H1 (cell line): ENCODE data around the gene C2orf80. TPM values are rescaled to one million over a fixed set of nuclear protein-coding genes. Genes with fewer than 3 reads are reported as not detected.

ENCODE experiments used
- CTCF ChIA-PET: fragments of 300-600 bp; sonication (Branson Sonifier 250); formaldehyde crosslinking; loops from one replicate; lab custom pipeline; 2021; ENCODE audit not compliant: partially characterized antibody; lab: Charles Lee
- POLR2A ChIA-PET: fragments of 300-600 bp; sonication (Branson Sonifier 250); formaldehyde crosslinking; loops from one replicate; lab custom pipeline; 2021; ENCODE audit warnings: inconsistent platforms; ENCODE audit not compliant: partially characterized antibody; lab: Charles Lee
- DNase-seq, 2 experiments: peaks; one replicate each; pipeline versions ENCODE4 v3.0.0 to v3.0.0-alpha.2; 2010 to 2022; ENCODE audit warnings: low spot score in 2 of 2, low read depth in 1 of 2, mixed read lengths in 1 of 2
- FAIRE-seq: peaks from 2 replicates; lab custom pipeline; 2011; peaks lifted over from hg19 to GRCh38; lab: Jason Lieb, UNC
- H2AFZ ChIP-seq: 2 replicates; pipeline ENCODE4 v1.8.1; 2012; ENCODE audit warnings: low read length, inconsistent platforms
- H2AK5ac ChIP-seq: 2 replicates; pipeline ENCODE4 v1.6.1; 2013; ENCODE audit warnings: low read depth, low read length
- H2BK120ac ChIP-seq: replicated peaks from 2 replicates; pipeline ENCODE3; 2013; ENCODE audit warnings: low read depth, low read length, inconsistent platforms
- H2BK12ac ChIP-seq: 2 replicates; pipeline ENCODE4 v1.6.1; 2013; ENCODE audit warnings: low read depth, low read length
- H2BK15ac ChIP-seq: 2 replicates; pipeline ENCODE4 v1.6.1; 2013; ENCODE audit warnings: low read length
- H2BK20ac ChIP-seq: 2 replicates; pipeline ENCODE4 v1.6.1; 2013; ENCODE audit warnings: low read length
- H2BK5ac ChIP-seq: 2 replicates; pipeline ENCODE4 v1.6.1; 2013; ENCODE audit warnings: low read depth, low read length
- H3K14ac ChIP-seq: 2 replicates; pipeline ENCODE4 v1.6.1; 2013; ENCODE audit warnings: inconsistent platforms; ENCODE audit not compliant: insufficient read length
- H3K18ac ChIP-seq: 2 replicates; pipeline ENCODE4 v1.6.1; 2013; ENCODE audit warnings: low read length; ENCODE audit errors: extremely low read depth
- H3K23ac ChIP-seq: 2 replicates; pipeline ENCODE4 v1.6.1; 2013; ENCODE audit warnings: inconsistent platforms; ENCODE audit not compliant: insufficient read length
- H3K23me2 ChIP-seq: 2 replicates; pipeline ENCODE4 v1.6.1; 2013; ENCODE audit warnings: low read depth, low read length
- H3K27ac ChIP-seq: 2 replicates; pipeline ENCODE4 v1.6.1; 2011; ENCODE audit warnings: low read depth, low read length, inconsistent platforms
- H3K27me3 ChIP-seq, 4 experiments: replicated peaks in 1 of 4; 1 replicate in 1 of 4; 2 replicates in 3 of 4; pipeline versions ENCODE4 v1.6.1 to v1.8.1; 2011 to 2013; ENCODE audit warnings: low read length in 3 of 4, mild to moderate bottlenecking in 3 of 4, inconsistent platforms in 2 of 4, mixed read lengths in 2 of 4, moderate library complexity in 1 of 4; ENCODE audit not compliant: control insufficient read depth in 3 of 4, insufficient read depth in 3 of 4; ENCODE audit errors: extremely low read depth in 1 of 4
- H3K36me3 ChIP-seq, 4 experiments: 2 replicates each; pipeline versions ENCODE4 v1.6.1 to v1.8.1; 2011 to 2013; ENCODE audit warnings: mild to moderate bottlenecking in 4 of 4, low read length in 3 of 4, moderate library complexity in 2 of 4, control low read depth in 1 of 4, inconsistent platforms in 1 of 4; ENCODE audit not compliant: insufficient read depth in 4 of 4, control insufficient read depth in 2 of 4
- H3K4ac ChIP-seq: replicated peaks from 2 replicates; pipeline ENCODE3; 2013; ENCODE audit warnings: low read length, low read depth, mixed read lengths, inconsistent platforms; ENCODE audit not compliant: insufficient read length
- H3K4me1 ChIP-seq, 4 experiments: replicated peaks in 1 of 4; 1 replicate in 1 of 4; 2 replicates in 3 of 4; pipeline versions ENCODE4 v1.6.1 to v1.8.1; 2011 to 2013; ENCODE audit warnings: low read length in 3 of 4, inconsistent platforms in 2 of 4, mixed read lengths in 1 of 4; ENCODE audit not compliant: insufficient read depth in 4 of 4, control insufficient read depth in 3 of 4
- H3K4me2 ChIP-seq, 2 experiments: 2 replicates each; pipeline versions ENCODE4 v1.6.1 to v1.8.1; 2011 to 2013; ENCODE audit warnings: low read depth in 2 of 2, low read length in 2 of 2, control low read depth in 1 of 2, inconsistent platforms in 1 of 2, mild to moderate bottlenecking in 1 of 2; ENCODE audit not compliant: insufficient read depth in 1 of 2
- H3K4me3 ChIP-seq, 4 experiments: fragments of 200-600, 300-600 bp in 1 of 4; sonication (generic), shearing (Covaris generic), sonication (Bioruptor Twin) in 1 of 4; 2 replicates each; pipeline versions ENCODE4 v1.5.1 to v1.8.1; 2011 to 2016; ENCODE audit warnings: low read length in 4 of 4, low read depth in 3 of 4, control low read depth in 2 of 4, inconsistent platforms in 2 of 4, mild to moderate bottlenecking in 2 of 4, mixed read lengths in 1 of 4, moderate library complexity in 1 of 4; ENCODE audit not compliant: insufficient read depth in 2 of 4; ENCODE audit errors: extremely low read depth in 1 of 4
- H3K56ac ChIP-seq: replicated peaks from 2 replicates; pipeline ENCODE3; 2013; ENCODE audit warnings: low read depth, mild to moderate bottlenecking, mixed read lengths, low read length, inconsistent platforms; ENCODE audit not compliant: insufficient read length
- H3K79me1 ChIP-seq: 2 replicates; pipeline ENCODE4 v1.6.1; 2013; ENCODE audit warnings: low read depth, low read length, control low read depth
- H3K79me2 ChIP-seq, 2 experiments: 2 replicates each; pipeline versions ENCODE4 v1.6.1 to v1.8.1; 2012 to 2013; ENCODE audit warnings: low read length in 2 of 2, mild to moderate bottlenecking in 2 of 2, inconsistent platforms in 1 of 2; ENCODE audit not compliant: insufficient read depth in 2 of 2, control insufficient read depth in 1 of 2
- H3K9ac ChIP-seq, 4 experiments: replicated peaks in 1 of 4; 1 replicate in 1 of 4; 2 replicates in 3 of 4; pipeline versions ENCODE4 v1.6.1 to v1.8.1; 2011 to 2013; ENCODE audit warnings: low read depth in 3 of 4, low read length in 3 of 4, control low read depth in 2 of 4, mild to moderate bottlenecking in 2 of 4, moderate library complexity in 2 of 4, inconsistent platforms in 1 of 4; ENCODE audit errors: extremely low read depth in 1 of 4
- H3K9me3 ChIP-seq, 2 experiments: 2 replicates each; pipeline versions ENCODE4 v1.6.1 to v1.8.1; 2012 to 2013; ENCODE audit warnings: mild to moderate bottlenecking in 2 of 2, moderate library complexity in 2 of 2, control low read depth in 1 of 2, inconsistent platforms in 1 of 2, low read depth in 1 of 2, low read length in 1 of 2, mixed read lengths in 1 of 2; ENCODE audit not compliant: insufficient read depth in 2 of 2
- H4K20me1 ChIP-seq, 2 experiments: replicated peaks in 1 of 2; 2 replicates each; pipeline versions ENCODE3 to v1.8.1; 2011 to 2013; ENCODE audit warnings: inconsistent platforms in 2 of 2, low read length in 2 of 2, mild to moderate bottlenecking in 1 of 2; ENCODE audit not compliant: insufficient read depth in 2 of 2, control insufficient read depth in 1 of 2
- H4K5ac ChIP-seq: 2 replicates; pipeline ENCODE4 v1.6.1; 2013; ENCODE audit warnings: low read length, low read depth, mixed read lengths, inconsistent platforms; ENCODE audit not compliant: insufficient read length
- H4K8ac ChIP-seq: 2 replicates; pipeline ENCODE4 v1.8.0; 2013; ENCODE audit warnings: mild to moderate bottlenecking, moderate library complexity, low read length, inconsistent platforms; ENCODE audit not compliant: insufficient read depth; ENCODE audit errors: extremely low read depth
- H4K91ac ChIP-seq: replicated peaks from 2 replicates; pipeline ENCODE3; 2013; ENCODE audit warnings: low read length, mixed read lengths, inconsistent platforms; ENCODE audit not compliant: insufficient read length
- CHD2 ChIP-seq: IDR thresholded peaks from 2 replicates; pipeline ENCODE4 v1.6.1; 2012; ENCODE audit warnings: low read length, improper control_type of control experiment
- CREB1 ChIP-seq: IDR thresholded peaks from 2 replicates; pipeline ENCODE4 v1.6.1; 2012; ENCODE audit warnings: inconsistent platforms
- CTBP2 ChIP-seq: IDR thresholded peaks from 2 replicates; pipeline ENCODE4 v1.7.0; 2011; ENCODE audit warnings: borderline replicate concordance, mild to moderate bottlenecking, moderate library complexity, mixed read lengths, low read length; ENCODE audit not compliant: insufficient read depth, insufficient read length
- FOSL1 ChIP-seq: IDR thresholded peaks from 2 replicates; pipeline ENCODE4 v1.6.1; 2011; ENCODE audit warnings: mild to moderate bottlenecking, low read depth, low read length, moderate library complexity; ENCODE audit not compliant: insufficient read depth
- HDAC2 ChIP-seq, 2 experiments: fragments of 300-600 bp in 1 of 2; sonication (generic) in 1 of 2; IDR thresholded peaks; 2 replicates each; pipeline ENCODE4 v1.6.1; 2011 to 2012; ENCODE audit warnings: low read depth in 2 of 2, low read length in 2 of 2, mild to moderate bottlenecking in 2 of 2, moderate library complexity in 2 of 2, borderline replicate concordance in 1 of 2, inconsistent platforms in 1 of 2
- KDM5A ChIP-seq: fragments of 200-600 bp; IDR thresholded peaks from 2 replicates; pipeline ENCODE4 v1.7.1; 2012; ENCODE audit warnings: mild to moderate bottlenecking, low read length, inconsistent platforms, mixed read lengths
- RXRA ChIP-seq: IDR thresholded peaks from 2 replicates; pipeline ENCODE4 v1.6.1; 2011; ENCODE audit warnings: low read depth, mild to moderate bottlenecking, low read length, moderate library complexity; ENCODE audit not compliant: insufficient read depth
- SRF ChIP-seq: IDR thresholded peaks from 2 replicates; pipeline ENCODE4 v1.6.1; 2011; ENCODE audit warnings: mild to moderate bottlenecking, low read depth, low read length, moderate library complexity
- TBP ChIP-seq: IDR thresholded peaks from 2 replicates; pipeline ENCODE4 v1.6.1; 2011; ENCODE audit warnings: low read depth, low read length, improper control_type of control experiment
- TCF12 ChIP-seq: IDR thresholded peaks from 2 replicates; pipeline ENCODE4 v1.6.1; 2011; ENCODE audit warnings: low read depth, mild to moderate bottlenecking, low read length
- WGBS, 2 experiments: shearing (Covaris generic) in 1 of 2; methylation state at CpG; one replicate each; pipeline versions ENCODE4 v1.1.6 to v1.1.7; 2013 to 2015; ENCODE audit warnings: low lambda C conversion rate in 2 of 2, mixed read lengths in 2 of 2, inconsistent platforms in 1 of 2, low coverage in 1 of 2, missing lambda C conversion rate in 1 of 2; ENCODE audit not compliant: insufficient replicate concordance in 2 of 2, insufficient coverage in 1 of 2, insufficient read length in 1 of 2; ENCODE audit errors: extremely low coverage in 1 of 2, missing lambda C conversion rate in 1 of 2; 5-methylcytosine and 5-hydroxymethylcytosine counted together
- polyA plus RNA-seq, 7 experiments: library from polyadenylated mRNA; depleted of rRNA in 3 of 7; stranded (reverse) in 5 of 7; unstranded in 2 of 7; fragments of >200 nt in 5 of 7; fragments of 200-250 nt in 2 of 7; gene quantifications; 1 replicate in 5 of 7; 2 replicates in 1 of 7; 4 replicates in 1 of 7; pipeline versions ENCODE4 v1.2.1 to v1.2.3, GENCODE V29; 2011 to 2013; ENCODE audit warnings: missing spikeins in 2 of 7, mixed read lengths in 2 of 7
- total RNA-seq: library from RNA; stranded (reverse); fragmentation: NEBNext Ultra II Directional; extraction: Animal tissue kit (Norgen Biotek cat#: 25700); gene quantifications from 2 replicates; pipeline ENCODE4 v1.2.1, GENCODE V29; 2021
- TF ChIP-seq, protein P1 (sequence below): IDR thresholded peaks from 2 replicates; pipeline ENCODE4 v1.6.1; 2012; ENCODE audit warnings: low read length, inconsistent platforms
- TF ChIP-seq, protein P2 (sequence below): IDR thresholded peaks from 2 replicates; pipeline ENCODE4 v1.6.1; 2011; ENCODE audit warnings: low read length, improper control_type of control experiment

Gene C2orf80
- total and polyA plus RNA-seq, 2 of the 8 experiments (the other 6 are each of a cell fraction or from before 2014, with no cell fraction given) = 0.97 to 1.1 TPM

DNA sequence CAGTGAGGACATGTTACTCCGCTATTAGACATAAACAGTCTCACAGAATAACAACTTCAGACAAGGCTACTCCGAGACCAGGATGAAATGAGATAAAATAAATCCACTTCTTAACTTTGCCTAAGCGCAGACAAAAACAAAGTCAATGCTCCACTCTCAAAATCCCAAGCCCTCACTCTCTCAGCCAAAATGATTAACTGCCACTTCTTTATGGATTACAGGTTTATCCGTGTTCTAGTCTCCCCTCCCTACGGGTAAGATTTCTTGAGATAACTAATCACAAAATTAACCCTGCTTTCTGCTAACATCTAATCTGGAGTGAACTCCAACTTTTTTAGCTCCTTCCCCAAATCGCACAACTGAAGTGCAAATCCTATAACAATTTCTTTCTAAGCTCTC lies 59.1 kb downstream of the C2orf80 start:
- H2AK5ac ChIP-seq = no peak overlapping the region
- H3K23me2 ChIP-seq = no peaks in the 10 kb centered on the region
- H3K56ac ChIP-seq = no peak overlapping the region
- DNase-seq = no peak
- no peak overlapping the region for H4K91ac ChIP-seq
- H3K4ac ChIP-seq = no peak overlapping the region
- H3K27ac ChIP-seq = no peak overlapping the region
- no peaks in the 10 kb centered on the region for H4K20me1 ChIP-seq
- no peak overlapping the region for H2AFZ ChIP-seq
- H3K79me2 ChIP-seq = no peaks in the 10 kb centered on the region
- no peak overlapping the region for H4K5ac ChIP-seq
- no peaks in the 10 kb centered on the region for H3K27me3 ChIP-seq
- H3K14ac ChIP-seq = no peak overlapping the region
- H2BK20ac ChIP-seq = no peak overlapping the region
- 89% methylated on average over 6 of the region's 6 CpGs; no CpG with 5 or more reads in 1 of the 2 experiments for WGBS, 2 experiments
- H2BK12ac ChIP-seq = no peak overlapping the region
- no peak overlapping the region for H3K9ac ChIP-seq
- H3K23ac ChIP-seq = no peak overlapping the region
- H3K36me3 ChIP-seq = no peaks in the 10 kb centered on the region
- CTCF ChIA-PET = interaction anchor here (0.6 to 3.7 kb wide), 7 partner anchors 11 to 45 kb away, joined by 3 to 17 read pairs (median 4); no protein-coding TSS in a partner anchor
- H3K18ac ChIP-seq = no peak overlapping the region
- no peaks in the 10 kb centered on the region for H3K4me1 ChIP-seq
- no peak overlapping the region for H2BK120ac ChIP-seq
- H4K8ac ChIP-seq = no peak overlapping the region
- H3K9me3 ChIP-seq = no peaks in the 10 kb centered on the region
- H2BK5ac ChIP-seq = no peak overlapping the region
- no peaks in the 10 kb centered on the region for H3K79me1 ChIP-seq
- H3K4me3 ChIP-seq = no peak overlapping the region
- H3K4me2 ChIP-seq = no peak overlapping the region
- FAIRE-seq = no peak
- no peak overlapping the region for H2BK15ac ChIP-seq
- POLR2A ChIA-PET = interaction anchor here (1.0 kb wide), 1 partner anchor 15 kb away, joined by 4 read pairs; the partner anchor contains the start of gene CRYGB
- TF ChIP-seq, protein P1, sequence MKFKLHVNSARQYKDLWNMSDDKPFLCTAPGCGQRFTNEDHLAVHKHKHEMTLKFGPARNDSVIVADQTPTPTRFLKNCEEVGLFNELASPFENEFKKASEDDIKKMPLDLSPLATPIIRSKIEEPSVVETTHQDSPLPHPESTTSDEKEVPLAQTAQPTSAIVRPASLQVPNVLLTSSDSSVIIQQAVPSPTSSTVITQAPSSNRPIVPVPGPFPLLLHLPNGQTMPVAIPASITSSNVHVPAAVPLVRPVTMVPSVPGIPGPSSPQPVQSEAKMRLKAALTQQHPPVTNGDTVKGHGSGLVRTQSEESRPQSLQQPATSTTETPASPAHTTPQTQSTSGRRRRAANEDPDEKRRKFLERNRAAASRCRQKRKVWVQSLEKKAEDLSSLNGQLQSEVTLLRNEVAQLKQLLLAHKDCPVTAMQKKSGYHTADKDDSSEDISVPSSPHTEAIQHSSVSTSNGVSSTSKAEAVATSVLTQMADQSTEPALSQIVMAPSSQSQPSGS = no peak
- no peak for TF ChIP-seq RXRA
- TF ChIP-seq, protein P2, sequence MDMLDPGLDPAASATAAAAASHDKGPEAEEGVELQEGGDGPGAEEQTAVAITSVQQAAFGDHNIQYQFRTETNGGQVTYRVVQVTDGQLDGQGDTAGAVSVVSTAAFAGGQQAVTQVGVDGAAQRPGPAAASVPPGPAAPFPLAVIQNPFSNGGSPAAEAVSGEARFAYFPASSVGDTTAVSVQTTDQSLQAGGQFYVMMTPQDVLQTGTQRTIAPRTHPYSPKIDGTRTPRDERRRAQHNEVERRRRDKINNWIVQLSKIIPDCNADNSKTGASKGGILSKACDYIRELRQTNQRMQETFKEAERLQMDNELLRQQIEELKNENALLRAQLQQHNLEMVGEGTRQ = no peak
- TF ChIP-seq CREB1 = no peak
- TF ChIP-seq CHD2 = no peak
- TF ChIP-seq HDAC2 (IDR thresholded peaks at IDR 0.05; ENCODE audit: borderline replicate concordance in 1 of 2, low read depth in 2 of 2, low read length in 2 of 2) = no peak
- no peak for TF ChIP-seq KDM5A
- no peak for TF ChIP-seq FOSL1
- no peak for TF ChIP-seq TBP
- TF ChIP-seq CTBP2 = no peak
- TF ChIP-seq TCF12 = no peak
- no peak for TF ChIP-seq SRF
